Measurements from ENCODE around the gene PLXDC2. TPM values are rescaled to one million over a fixed set of nuclear protein-coding genes. Genes with fewer than 3 reads are reported as not detected.

The PLXDC2 gene
- polyA plus RNA-seq, 2 of the 4 experiments (the other 2 are of a cell fraction) = 0.08 to 0.09 TPM

DNA sequence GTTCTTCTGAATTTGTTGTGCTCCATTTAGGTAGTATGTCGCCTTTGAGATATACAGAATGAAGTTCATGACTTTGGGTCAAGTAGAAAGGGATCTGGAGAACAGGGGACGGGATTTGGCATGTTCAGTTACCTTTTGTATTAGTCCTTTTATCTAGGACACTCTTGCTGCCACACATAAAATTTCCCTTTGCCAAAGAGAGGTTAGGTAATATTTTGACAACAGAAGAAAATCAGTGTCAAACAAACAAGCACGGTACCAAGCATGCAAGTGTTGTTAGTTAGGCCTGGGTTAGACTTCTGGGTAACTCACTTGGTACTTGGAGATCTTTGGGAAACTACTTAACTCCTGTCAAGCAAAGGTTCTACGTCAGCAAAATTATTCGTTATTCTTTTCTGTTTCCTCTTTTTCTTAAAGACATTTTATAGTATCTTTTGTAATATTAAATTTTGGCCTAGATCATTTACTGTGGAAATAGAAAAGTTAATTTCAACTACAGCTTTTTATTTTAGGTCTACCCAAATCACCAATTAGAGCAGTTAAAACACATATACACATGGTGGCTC is 116.7 kb downstream of the PLXDC2 start:
- WGBS (ENCODE audit: missing lambda C conversion rate) = 27% methylated on average over 5 of the region's 5 CpGs
- FAIRE-seq = no peak

DNA sequence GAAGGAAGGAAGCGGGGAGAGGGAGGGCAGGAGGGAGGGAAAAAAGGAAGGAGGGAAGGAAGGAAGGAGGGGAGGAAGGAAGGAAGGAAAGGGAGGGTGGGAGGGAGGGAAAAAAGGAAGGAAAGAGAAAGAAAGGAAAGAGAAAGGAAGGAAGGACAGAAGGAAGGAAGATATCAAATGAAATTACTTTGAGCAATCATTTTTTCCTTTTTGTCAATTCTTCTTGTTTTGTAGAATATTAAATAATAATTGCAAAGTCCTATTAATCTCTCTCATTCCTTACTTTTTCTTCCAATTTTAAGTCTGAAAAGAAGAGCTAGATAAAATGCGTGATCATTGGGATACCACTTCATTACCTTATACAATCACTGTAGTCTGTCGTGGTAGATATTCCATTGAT is 117.5 kb downstream of the PLXDC2 start:
- no peak for TF ChIP-seq SMC3 (IDR thresholded peaks at IDR 0.05)
- TF ChIP-seq ZNF302 (CRISPR knock-in tag; IDR thresholded peaks at IDR 0.05) = no peak
- no peak for TF ChIP-seq ATOH8 (CRISPR knock-in tag; IDR thresholded peaks at IDR 0.05; ENCODE audit: low read depth)
- no peak for TF ChIP-seq GATA3 (IDR thresholded peaks at IDR 0.05; ENCODE audit: borderline replicate concordance)
- TF ChIP-seq SREBF2 (IDR thresholded peaks at IDR 0.05) = no peak
- TF ChIP-seq, protein P1, sequence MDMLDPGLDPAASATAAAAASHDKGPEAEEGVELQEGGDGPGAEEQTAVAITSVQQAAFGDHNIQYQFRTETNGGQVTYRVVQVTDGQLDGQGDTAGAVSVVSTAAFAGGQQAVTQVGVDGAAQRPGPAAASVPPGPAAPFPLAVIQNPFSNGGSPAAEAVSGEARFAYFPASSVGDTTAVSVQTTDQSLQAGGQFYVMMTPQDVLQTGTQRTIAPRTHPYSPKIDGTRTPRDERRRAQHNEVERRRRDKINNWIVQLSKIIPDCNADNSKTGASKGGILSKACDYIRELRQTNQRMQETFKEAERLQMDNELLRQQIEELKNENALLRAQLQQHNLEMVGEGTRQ (IDR thresholded peaks at IDR 0.05) = no peak
- TF ChIP-seq NR3C1 (IDR thresholded peaks at IDR 0.05) = no peak
- no peak for TF ChIP-seq RAD21 (conservative IDR thresholded peaks at IDR 0.05 in 1 of 2, IDR thresholded peaks at IDR 0.05 in 1 of 2)
- no peak for TF ChIP-seq TP53 (CRISPR knock-in tag; IDR thresholded peaks at IDR 0.05)
- TF ChIP-seq, protein P2, sequence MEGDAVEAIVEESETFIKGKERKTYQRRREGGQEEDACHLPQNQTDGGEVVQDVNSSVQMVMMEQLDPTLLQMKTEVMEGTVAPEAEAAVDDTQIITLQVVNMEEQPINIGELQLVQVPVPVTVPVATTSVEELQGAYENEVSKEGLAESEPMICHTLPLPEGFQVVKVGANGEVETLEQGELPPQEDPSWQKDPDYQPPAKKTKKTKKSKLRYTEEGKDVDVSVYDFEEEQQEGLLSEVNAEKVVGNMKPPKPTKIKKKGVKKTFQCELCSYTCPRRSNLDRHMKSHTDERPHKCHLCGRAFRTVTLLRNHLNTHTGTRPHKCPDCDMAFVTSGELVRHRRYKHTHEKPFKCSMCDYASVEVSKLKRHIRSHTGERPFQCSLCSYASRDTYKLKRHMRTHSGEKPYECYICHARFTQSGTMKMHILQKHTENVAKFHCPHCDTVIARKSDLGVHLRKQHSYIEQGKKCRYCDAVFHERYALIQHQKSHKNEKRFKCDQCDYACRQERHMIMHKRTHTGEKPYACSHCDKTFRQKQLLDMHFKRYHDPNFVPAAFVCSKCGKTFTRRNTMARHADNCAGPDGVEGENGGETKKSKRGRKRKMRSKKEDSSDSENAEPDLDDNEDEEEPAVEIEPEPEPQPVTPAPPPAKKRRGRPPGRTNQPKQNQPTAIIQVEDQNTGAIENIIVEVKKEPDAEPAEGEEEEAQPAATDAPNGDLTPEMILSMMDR (IDR thresholded peaks at IDR 0.05) = no peak
- no peak for TF ChIP-seq EP300 (IDR thresholded peaks at IDR 0.05)
- no peak for TF ChIP-seq FOSL2 (IDR thresholded peaks at IDR 0.05)
- no peak for TF ChIP-seq FOSL2 (CRISPR knock-in tag; IDR thresholded peaks at IDR 0.05)
- TF ChIP-seq FOSB (CRISPR knock-in tag; IDR thresholded peaks at IDR 0.05) = no peak
- no peak for TF ChIP-seq CEBPB (IDR thresholded peaks at IDR 0.05)
- no peak for TF ChIP-seq HEYL (CRISPR knock-in tag; IDR thresholded peaks at IDR 0.05)
- no peak for TF ChIP-seq RARB (CRISPR knock-in tag; IDR thresholded peaks at IDR 0.05)
- TF ChIP-seq BHLHE40 (IDR thresholded peaks at IDR 0.05; ENCODE audit: low read depth, low read length) = no peak
- no peaks in the 10 kb centered on the region for H3K4me1 ChIP-seq
- ChIA-PET POLR2A (no interaction called here), CTCF (no interaction called here)
- H3K4me3 ChIP-seq = no peak overlapping the region
- no peak overlapping the region for H3K27ac ChIP-seq
- 59% methylated on average over 3 of the region's 3 CpGs for WGBS (ENCODE audit: missing lambda C conversion rate)
- ATAC-seq (no peak), DNase-seq (ENCODE audit: low read depth in 1 of 2, low spot score in 1 of 2) (no peak), FAIRE-seq (no peak)
- H3K4me2 ChIP-seq = no peak overlapping the region
- H3K9me3 ChIP-seq = no peaks in the 10 kb centered on the region

More for the DNA sequence above, 116.7 kb downstream of the PLXDC2 start:
- ATAC-seq (no peak), DNase-seq (ENCODE audit: low read depth in 1 of 2, low spot score in 1 of 2) (no peak)
- POLR2A ChIA-PET = no interaction called here
- Histone ChIP-seq H3K4me1 (no peaks in the 10 kb centered on the region), H3K27ac (no peak overlapping the region), H3K4me2 (no peak overlapping the region), H3K4me3 (no peak overlapping the region), H3K9me3 (no peaks in the 10 kb centered on the region)
- TF ChIP-seq HOXA7 (CRISPR knock-in tag; IDR thresholded peaks at IDR 0.05) = no peak
- no peak for TF ChIP-seq CBX2 (IDR thresholded peaks at IDR 0.05; ENCODE audit: borderline replicate concordance, low read depth)
- no peak for TF ChIP-seq MAFK (IDR thresholded peaks at IDR 0.05; ENCODE audit: partially characterized antibody)
- no peak for TF ChIP-seq HOXB5 (CRISPR knock-in tag; IDR thresholded peaks at IDR 0.05)
- TF ChIP-seq KDM1A (IDR thresholded peaks at IDR 0.05; ENCODE audit: low read depth) = no peak
- no peak for TF ChIP-seq ZSCAN20 (CRISPR knock-in tag; IDR thresholded peaks at IDR 0.05)
- no peak for TF ChIP-seq NPAS2 (CRISPR knock-in tag; IDR thresholded peaks at IDR 0.05; ENCODE audit: borderline replicate concordance)
- TF ChIP-seq TFCP2L1 (CRISPR knock-in tag; IDR thresholded peaks at IDR 0.05) = no peak
- TF ChIP-seq, protein P1 (IDR thresholded peaks at IDR 0.05) = no peak
- TF ChIP-seq ZNF302 (CRISPR knock-in tag; IDR thresholded peaks at IDR 0.05) = no peak
- TF ChIP-seq NR3C1 (IDR thresholded peaks at IDR 0.05) = no peak
- no peak for TF ChIP-seq CEBPB (IDR thresholded peaks at IDR 0.05)
- no peak for TF ChIP-seq TP53 (CRISPR knock-in tag; IDR thresholded peaks at IDR 0.05)
- TF ChIP-seq RFX5 (IDR thresholded peaks at IDR 0.05) = no peak
- TF ChIP-seq EP300 (IDR thresholded peaks at IDR 0.05) = no peak
- no peak for TF ChIP-seq REST (IDR thresholded peaks at IDR 0.05)
- CTCF ChIA-PET = no interaction called here

All from A549 (cell line).